WTC11 (cell line): Measurements from ENCODE around the gene LRRC32. TPM values are rescaled to one million over a fixed set of nuclear protein-coding genes. Genes with fewer than 3 reads are reported as not detected.

ENCODE experiments used
- ATAC-seq: fragments of 200-7000 bp; cut with Tn5 transposase; 2 replicates; pipeline ENCODE4 v1.10.0; 2021; ENCODE audit warnings: mild to moderate bottlenecking, moderate library complexity
- CTCF ChIA-PET: fragments of 300-600 bp; sonication (Branson Sonifier 250); formaldehyde crosslinking; loops from one replicate; lab custom pipeline; 2021; ENCODE audit warnings: antibody characterized with exemption; lab: Charles Lee
- POLR2A ChIA-PET: fragments of 350-600 bp; sonication (Branson Sonifier 250); formaldehyde crosslinking; loops from one replicate; lab custom pipeline; 2021; ENCODE audit warnings: antibody characterized with exemption; lab: Charles Lee
- DNase-seq: peaks from one replicate; pipeline ENCODE4 v3.0.0; 2021; ENCODE audit warnings: low spot score
- H3K27ac Mint-ChIP-seq: 2 replicates; pipeline ENCODE4 v1.8.0; 2021; ENCODE audit warnings: mixed read lengths
- H3K27me3 Mint-ChIP-seq: 2 replicates; pipeline ENCODE4 v1.8.0; 2021; ENCODE audit warnings: low read depth, mild to moderate bottlenecking, moderate library complexity, mixed read lengths
- H3K36me3 Mint-ChIP-seq: 2 replicates; pipeline ENCODE4 v1.8.0; 2021; ENCODE audit warnings: mixed read lengths
- H3K4me1 Mint-ChIP-seq: 2 replicates; pipeline ENCODE4 v1.8.0; 2022; ENCODE audit warnings: mixed read lengths
- H3K4me3 Mint-ChIP-seq: 2 replicates; pipeline ENCODE4 v1.8.0; 2021; ENCODE audit warnings: mild to moderate bottlenecking, moderate library complexity, mixed read lengths
- H3K9me3 Mint-ChIP-seq: 2 replicates; pipeline ENCODE4 v1.8.0; 2021; ENCODE audit warnings: mixed read lengths
- AFF4 ChIP-seq: sonication (generic); formaldehyde crosslinking; IDR thresholded peaks from 2 replicates; pipeline ENCODE4 v1.8.1; 2023; ENCODE audit warnings: mild to moderate bottlenecking, missing genetic modification reagents, borderline replicate concordance
- AR ChIP-seq: fragments of 250-450 bp; sonication (Bioruptor Pico); IDR thresholded peaks from 2 replicates; pipeline ENCODE4 v1.9.0; 2021; ENCODE audit warnings: mild to moderate bottlenecking
- CREB1 ChIP-seq: sonication (generic); formaldehyde crosslinking; IDR thresholded peaks from 2 replicates; pipeline ENCODE4 v1.8.0; 2023; ENCODE audit warnings: mild to moderate bottlenecking, missing genetic modification reagents
- EMX1 ChIP-seq: fragments of 250-450 bp; sonication (Bioruptor Pico); IDR thresholded peaks from 2 replicates; pipeline ENCODE4 v1.8.0; 2021; ENCODE audit warnings: mild to moderate bottlenecking
- FOXJ3 ChIP-seq: sonication (generic); formaldehyde crosslinking; IDR thresholded peaks from 2 replicates; pipeline ENCODE4 v1.9.0; 2021; ENCODE audit warnings: missing genetic modification reagents, mild to moderate bottlenecking, borderline replicate concordance
- GABPB1 ChIP-seq: sonication (generic); formaldehyde crosslinking; IDR thresholded peaks from 2 replicates; pipeline ENCODE4 v1.8.1; 2023; ENCODE audit warnings: mild to moderate bottlenecking, missing genetic modification reagents
- GTF2I ChIP-seq: fragments of 250-450 bp; sonication (Bioruptor Pico); conservative IDR thresholded peaks from 2 replicates; pipeline ENCODE4 v1.4.0; 2021; ENCODE audit warnings: mild to moderate bottlenecking
- IRF2 ChIP-seq: sonication (generic); formaldehyde crosslinking; IDR thresholded peaks from 2 replicates; pipeline ENCODE4 v1.8.0; 2022; ENCODE audit warnings: low read depth, missing genetic modification reagents, borderline replicate concordance
- KAT7 ChIP-seq: sonication (generic); formaldehyde crosslinking; IDR thresholded peaks from 2 replicates; pipeline ENCODE4 v1.8.1; 2023; ENCODE audit warnings: missing genetic modification reagents, mild to moderate bottlenecking, borderline replicate concordance
- MLX ChIP-seq: sonication (generic); formaldehyde crosslinking; IDR thresholded peaks from 2 replicates; pipeline ENCODE4 v1.8.1; 2023; ENCODE audit warnings: mild to moderate bottlenecking, missing genetic modification reagents, moderate library complexity
- NFATC4 ChIP-seq: fragments of 250-450 bp; sonication (Bioruptor Pico); IDR thresholded peaks from 2 replicates; pipeline ENCODE4 v1.9.0; 2021; ENCODE audit warnings: mild to moderate bottlenecking
- RORB ChIP-seq: fragments of 250-450 bp; sonication (Bioruptor Pico); IDR thresholded peaks from 2 replicates; pipeline ENCODE4 v1.9.0; 2021; ENCODE audit warnings: mild to moderate bottlenecking
- TCF7 ChIP-seq: sonication (generic); formaldehyde crosslinking; IDR thresholded peaks from 2 replicates; pipeline ENCODE4 v1.8.0; 2022; ENCODE audit warnings: mild to moderate bottlenecking, low read depth, missing genetic modification reagents, moderate library complexity
- TP53 ChIP-seq: sonication (generic); formaldehyde crosslinking; IDR thresholded peaks from 2 replicates; pipeline ENCODE4 v1.8.1; 2023; ENCODE audit warnings: mild to moderate bottlenecking, missing genetic modification reagents
- ZNF121 ChIP-seq: sonication (generic); formaldehyde crosslinking; IDR thresholded peaks from 2 replicates; pipeline ENCODE4 v1.8.0; 2023; ENCODE audit warnings: missing genetic modification reagents
- ZNF219 ChIP-seq: sonication (generic); formaldehyde crosslinking; IDR thresholded peaks from 2 replicates; pipeline ENCODE4 v1.8.0; 2023; ENCODE audit warnings: missing genetic modification reagents, mild to moderate bottlenecking, borderline replicate concordance
- ZNF416 ChIP-seq: fragments of 250-450 bp; sonication (Bioruptor Pico); IDR thresholded peaks from 2 replicates; pipeline ENCODE4 v1.9.0; 2021; ENCODE audit warnings: mild to moderate bottlenecking, inconsistent platforms
- total RNA-seq: library from RNA; stranded (reverse); gene quantifications from 3 replicates; pipeline ENCODE4 v1.2.3, GENCODE V29; 2021
- TF ChIP-seq, protein P1 (sequence below): fragments of 250-450 bp; sonication (Bioruptor Pico); IDR thresholded peaks from 2 replicates; pipeline ENCODE4 v1.9.0; 2021; ENCODE audit warnings: moderate library complexity, mild to moderate bottlenecking, inconsistent platforms, borderline replicate concordance

LRRC32 gene
- total RNA-seq, 1 experiment from 2014 or later: 0.74 TPM

DNA sequence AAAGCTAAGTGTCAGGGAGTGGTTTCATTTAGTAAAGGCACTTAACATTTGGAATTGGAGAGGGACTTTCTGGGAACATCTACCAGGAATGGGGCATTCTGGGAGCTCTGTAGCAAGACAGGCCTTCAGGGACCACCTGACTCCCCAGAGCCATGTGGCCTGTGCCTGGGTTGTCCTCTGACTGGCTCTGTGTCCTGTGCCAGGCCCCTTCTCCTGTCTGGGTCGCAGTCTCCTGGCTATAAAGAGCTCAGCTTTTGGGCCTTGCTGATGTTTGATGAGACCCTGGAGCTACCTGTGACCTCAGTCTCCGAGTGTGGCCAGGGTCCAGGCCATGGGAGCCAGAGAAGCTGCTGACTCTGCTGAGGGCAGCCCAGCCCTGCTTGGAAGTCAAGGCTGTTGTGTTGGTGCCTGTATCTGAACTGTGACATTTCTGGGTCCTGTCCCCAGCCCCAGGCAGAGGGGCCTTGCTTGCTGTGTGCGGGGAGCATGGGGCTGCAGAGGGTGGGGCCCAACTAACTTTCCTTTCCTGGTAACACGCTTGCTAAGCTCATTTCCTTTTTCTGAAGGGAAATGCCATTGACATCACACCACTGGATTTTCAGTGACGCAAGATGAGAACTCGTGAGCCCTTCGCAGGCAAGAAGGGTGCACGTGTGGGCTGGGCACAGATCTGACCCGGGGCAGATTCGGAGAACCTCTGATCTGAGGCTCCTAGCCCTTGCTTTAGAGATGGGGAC lies 41.3 kb downstream of the LRRC32 start:
- no peak overlapping the region for H3K27ac Mint-ChIP-seq
- no peak for DNase-seq
- TF ChIP-seq, protein P1, sequence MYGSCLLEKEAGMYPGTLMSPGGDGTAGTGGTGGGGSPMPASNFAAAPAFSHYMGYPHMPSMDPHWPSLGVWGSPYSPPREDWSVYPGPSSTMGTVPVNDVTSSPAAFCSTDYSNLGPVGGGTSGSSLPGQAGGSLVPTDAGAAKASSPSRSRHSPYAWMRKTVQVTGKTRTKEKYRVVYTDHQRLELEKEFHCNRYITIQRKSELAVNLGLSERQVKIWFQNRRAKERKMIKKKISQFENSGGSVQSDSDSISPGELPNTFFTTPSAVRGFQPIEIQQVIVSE: no peak
- TF ChIP-seq IRF2 (CRISPR knock-in tag): no peak
- TF ChIP-seq AFF4: no peak
- TF ChIP-seq ZNF416 (CRISPR knock-in tag): no peak
- TF ChIP-seq GABPB1: no peak
- TF ChIP-seq, all 79 proteins: peak for 0
- CTCF ChIA-PET: interaction anchor here (1.2 kb wide), 1 partner anchor 93 kb away, joined by 3 read pairs; no protein-coding TSS in a partner anchor
- H3K4me1 Mint-ChIP-seq: peaks cover 5% of the 10 kb centered on the region; the same call in 1 of the 2 replicates
- no peak for ATAC-seq
- H3K27me3 Mint-ChIP-seq: no peaks in the 10 kb centered on the region
- H3K4me3 Mint-ChIP-seq: no peak overlapping the region
- POLR2A ChIA-PET: no interaction called here
- peaks cover 6% of the 10 kb centered on the region for H3K9me3 Mint-ChIP-seq
- no peaks in the 10 kb centered on the region for H3K36me3 Mint-ChIP-seq

GRCh38 chr11:76628408-76628947 lies 42.1 kb downstream of the LRRC32 start:
- POLR2A ChIA-PET: no interaction called here
- no peak overlapping the region for H3K4me3 Mint-ChIP-seq
- no peak for DNase-seq
- H3K4me1 Mint-ChIP-seq: peaks cover 8% of the 10 kb centered on the region; the same call in 1 of the 2 replicates
- no peak for ATAC-seq
- H3K9me3 Mint-ChIP-seq: peaks cover 6% of the 10 kb centered on the region
- H3K36me3 Mint-ChIP-seq: no peaks in the 10 kb centered on the region
- no peak overlapping the region for H3K27ac Mint-ChIP-seq
- no peaks in the 10 kb centered on the region for H3K27me3 Mint-ChIP-seq
- CTCF ChIA-PET: interaction anchor here (1.2 kb wide), 1 partner anchor 93 kb away, joined by 3 read pairs; no protein-coding TSS in a partner anchor
- TF ChIP-seq KAT7 (CRISPR knock-in tag) (no peak), FOXJ3 (CRISPR knock-in tag) (no peak), TCF7 (CRISPR knock-in tag) (no peak)

- Mint-ChIP-seq H3K36me3 (no peaks in the 10 kb centered on the region), H3K4me1 (peaks cover 8% of the 10 kb centered on the region; the same call in 1 of the 2 replicates), H3K4me3 (no peak overlapping the region), H3K27me3 (no peaks in the 10 kb centered on the region), H3K9me3 (peaks cover 6% of the 10 kb centered on the region), H3K27ac (no peak overlapping the region)
- POLR2A ChIA-PET: no interaction called here
- DNase-seq: no peak
- CTCF ChIA-PET: interaction anchor here (1.7 kb wide), 1 partner anchor 94 kb away, joined by 4 read pairs; no protein-coding TSS in a partner anchor
- TF ChIP-seq NFATC4 (no peak), RORB (CRISPR knock-in tag) (no peak)
- no peak for ATAC-seq
Observed at GRCh38 chr11:76627606-76628005, 42.9 kb downstream of the LRRC32 start.

DNA sequence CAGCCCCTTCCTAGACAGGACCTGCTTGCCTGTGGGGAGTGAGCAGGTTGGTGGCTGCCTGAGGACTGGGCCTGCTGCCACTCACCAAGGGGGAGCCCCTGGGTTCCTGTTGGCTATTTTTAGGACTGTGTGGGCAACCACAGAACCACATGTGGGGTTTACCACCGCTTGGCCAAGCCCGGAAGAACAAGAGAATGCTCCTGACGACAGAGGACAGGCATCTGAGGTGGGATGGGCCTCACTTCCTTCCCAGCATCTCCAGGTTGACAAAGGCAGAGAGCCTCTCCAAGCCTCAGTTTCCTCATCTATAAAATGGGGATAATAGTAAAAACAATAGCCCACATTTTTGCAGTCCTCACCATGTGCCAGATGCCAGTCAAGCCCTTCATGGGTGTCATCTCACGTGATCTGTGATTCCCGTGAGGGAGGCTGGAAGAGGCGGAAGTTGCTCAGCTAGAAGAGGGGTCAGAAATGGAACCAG lies 43.6 kb downstream of the LRRC32 start:
- ChIA-PET CTCF (interaction anchor here (1.7 kb wide), 1 partner anchor 95 kb away, joined by 4 read pairs; no protein-coding TSS in a partner anchor), POLR2A (no interaction called here)
- no peak for ATAC-seq
- Mint-ChIP-seq H3K9me3 (peaks cover 6% of the 10 kb centered on the region), H3K27me3 (no peaks in the 10 kb centered on the region), H3K4me1 (peaks cover 8% of the 10 kb centered on the region; the same call in 1 of the 2 replicates), H3K36me3 (no peaks in the 10 kb centered on the region), H3K27ac (no peak overlapping the region), H3K4me3 (no peak overlapping the region)
- no peak for DNase-seq
- no peak for TF ChIP-seq TP53
- TF ChIP-seq ZNF121 (CRISPR knock-in tag): no peak
- TF ChIP-seq GTF2I: no peak
- no peak for TF ChIP-seq EMX1
- no peak for TF ChIP-seq CREB1 (CRISPR knock-in tag)
- TF ChIP-seq MLX (CRISPR knock-in tag): no peak
- TF ChIP-seq AR: no peak
- no peak for TF ChIP-seq ZNF416 (CRISPR knock-in tag)
- no peak for TF ChIP-seq ZNF219
- TF ChIP-seq GABPB1: no peak
